Stimulated activated CD8-positive, alpha-beta memory T cell treated with anti-CD3 and anti-CD28 coated beads, Interleukin-2, amount 100 ng/mL, for 48 hours (primary cell): ENCODE data around the gene L1CAM.
A peak's percentile ranks its signal among the peaks of the same experiment; 100 is the strongest.

Experiments
- DNase-seq, 2 donors: peaks; one replicate each; pipeline ENCODE4 v3.0.0-alpha.2; 2020; ENCODE audit warnings: low read depth in 2 of 2

L1CAM gene

GRCh38 chrX:153875391-153876111 lies 10.4 kb downstream of the L1CAM start:
- DNase-seq: peak; percentile 32 to 42

- no peak for DNase-seq
Observed at GRCh38 chrX:153874366-153875125, 11.4 kb downstream of the L1CAM start.

GRCh38 chrX:153874085-153874365 lies 11.9 kb downstream of the L1CAM start:
- no peak for DNase-seq

GRCh38 chrX:153873282-153874084 lies 12.5 kb downstream of the L1CAM start:
- DNase-seq: no peak

GRCh38 chrX:153871946-153872878 lies 13.8 kb downstream of the L1CAM start:
- DNase-seq: no peak

- no peak for DNase-seq
Observed at GRCh38 chrX:153871451-153871850, 14.5 kb downstream of the L1CAM start.

- no peak for DNase-seq
Observed at GRCh38 chrX:153870791-153871360, 15.1 kb downstream of the L1CAM start.

GRCh38 chrX:153870288-153870690 lies 15.7 kb downstream of the L1CAM start:
- DNase-seq: no peak

- no peak for DNase-seq
Observed at GRCh38 chrX:153869473-153870287, 16.3 kb downstream of the L1CAM start.

- DNase-seq: no peak
Observed at GRCh38 chrX:153868576-153869472, 17.1 kb downstream of the L1CAM start.

GRCh38 chrX:153867671-153868070 lies 18.3 kb downstream of the L1CAM start:
- no peak for DNase-seq

- DNase-seq: no peak
Observed at GRCh38 chrX:153867139-153867538, 18.8 kb downstream of the L1CAM start.

- no peak for DNase-seq
Observed at GRCh38 chrX:153866302-153867019, 19.5 kb downstream of the L1CAM start.

GRCh38 chrX:153865685-153866084 lies 20.3 kb downstream of the L1CAM start:
- no peak for DNase-seq

GRCh38 chrX:153865321-153865580 lies 20.7 kb downstream of the L1CAM start:
- DNase-seq: no peak

- no peak for DNase-seq
Observed at GRCh38 chrX:153864561-153865320, 21.2 kb downstream of the L1CAM start.

- no peak for DNase-seq
Observed at GRCh38 chrX:153864101-153864500, 21.9 kb downstream of the L1CAM start.
